Activated T-cell treated with anti-CD3 and anti-CD28 coated beads, Interleukin-2, amount 50 U/mL, for 72 hours (primary cell): Measurements from ENCODE around the gene CLDN8. TPM values are rescaled to one million over a fixed set of nuclear protein-coding genes. Genes with fewer than 3 reads are reported as not detected.

Source experiments
- ATAC-seq, 2 donors: fragments of 150-1000 bp; cut with Tn5 transposase; replicated peaks in 1 of 2; 2 replicates each; pipeline ENCODE4 v1.10.0; 2021; ENCODE audit warnings: moderate library complexity in 2 of 2, mild to moderate bottlenecking in 1 of 2
- DNase-seq, 2 donors: peaks; one replicate each; pipeline ENCODE4 v3.0.0; 2021 to 2022; ENCODE audit warnings: mixed read lengths in 1 of 2
- H3K27ac Mint-ChIP-seq: one replicate; pipeline ENCODE4 v1.8.0; 2022; ENCODE audit warnings: mild to moderate bottlenecking, moderate library complexity, mixed read lengths
- H3K27me3 Mint-ChIP-seq: one replicate; pipeline ENCODE4 v1.8.0; 2022; ENCODE audit warnings: low read depth, mixed read lengths
- H3K36me3 Mint-ChIP-seq, 2 donors: one replicate each; pipeline ENCODE4 v1.8.0; 2022; ENCODE audit warnings: mixed read lengths in 2 of 2, mild to moderate bottlenecking in 1 of 2; ENCODE audit not compliant: insufficient read depth in 2 of 2
- H3K4me1 Mint-ChIP-seq: one replicate; pipeline ENCODE4 v1.8.0; 2022; ENCODE audit warnings: low read depth, mixed read lengths
- H3K4me3 Mint-ChIP-seq, 2 donors: one replicate each; pipeline ENCODE4 v1.8.0; 2022; ENCODE audit warnings: mild to moderate bottlenecking in 2 of 2, mixed read lengths in 2 of 2, moderate library complexity in 2 of 2
- H3K9me3 Mint-ChIP-seq, 2 donors: one replicate each; pipeline ENCODE4 v1.8.0; 2022; ENCODE audit warnings: mixed read lengths in 2 of 2
- total RNA-seq, 2 donors: library from RNA; stranded (reverse); gene quantifications; one replicate each; pipeline ENCODE4 v1.2.3, GENCODE V29; 2022

Gene CLDN8
- not detected for total RNA-seq

DNA sequence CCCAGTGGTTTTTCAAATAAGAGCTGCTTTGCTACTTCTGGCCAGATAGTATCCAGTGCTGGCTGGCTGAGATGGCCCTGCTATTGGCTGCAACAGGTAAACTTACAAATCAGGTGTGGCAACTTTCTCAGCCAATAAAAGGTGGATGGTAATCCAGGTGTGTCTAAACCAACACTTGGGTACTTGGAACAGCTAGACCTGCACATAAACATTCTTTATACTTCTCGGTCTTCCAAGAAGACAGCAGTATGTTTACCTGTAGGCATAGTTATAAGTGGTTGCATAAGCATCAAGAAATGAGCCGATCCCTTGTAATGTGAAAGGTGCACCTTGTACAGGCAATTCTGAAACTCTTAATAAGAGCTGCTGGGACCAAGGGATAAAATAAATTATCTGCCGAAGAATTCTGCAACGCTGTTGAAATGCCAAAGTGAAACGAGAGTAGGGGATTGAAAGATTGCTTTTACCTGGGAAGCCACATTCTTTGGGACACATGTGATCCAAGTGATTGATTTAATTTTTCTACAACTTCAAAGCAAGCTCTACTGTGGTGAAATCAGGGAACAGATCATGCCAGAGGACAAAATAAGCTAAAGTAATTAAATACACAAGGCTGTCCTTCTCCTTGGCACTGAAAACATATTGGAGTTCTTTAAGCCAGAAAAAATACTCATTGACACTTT, at the start of gene CLDN8:
CLDN8 (minus strand) TSS at position 57 of the 683 bp plus-strand sequence. CDS start 172 bp downstream, outside the sequence.
- H3K27ac Mint-ChIP-seq, result no peak within 1 kb of the TSS
- no peaks in the 10 kb centered on the region for H3K27me3 Mint-ChIP-seq
- no peaks in the 10 kb centered on the region for H3K9me3 Mint-ChIP-seq
- no peaks in the 10 kb centered on the region for H3K4me1 Mint-ChIP-seq
- H3K4me3 Mint-ChIP-seq, result no peak within 1 kb of the TSS
- H3K36me3 Mint-ChIP-seq, result no peaks in the 10 kb centered on the region
- no peak for ATAC-seq
- no peak for DNase-seq

DNA sequence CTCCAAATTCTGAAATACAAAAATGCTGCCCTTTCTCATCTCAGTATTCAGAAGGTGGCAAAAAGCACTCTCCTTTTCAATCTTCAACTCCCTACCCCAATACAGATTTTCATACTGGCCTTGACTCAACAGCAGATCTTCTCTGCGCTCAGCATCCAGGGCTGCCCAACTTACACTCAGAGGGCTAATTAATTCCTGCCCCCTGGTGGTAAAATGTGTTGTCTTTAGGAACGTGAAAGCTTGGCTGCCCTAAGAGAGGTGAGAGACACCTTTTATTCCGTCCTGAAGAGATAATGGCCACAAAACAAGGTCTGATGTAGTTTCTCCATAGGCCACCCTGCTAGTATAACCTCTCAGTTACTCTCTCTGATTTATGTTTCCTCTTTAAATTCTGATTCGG, 41.9 kb upstream of the CLDN8 start:
- no peak for ATAC-seq
- Mint-ChIP-seq H3K27me3 (no peaks in the 10 kb centered on the region), H3K4me1 (no peaks in the 10 kb centered on the region), H3K36me3 (no peaks in the 10 kb centered on the region), H3K4me3 (no peak overlapping the region), H3K9me3 (no peaks in the 10 kb centered on the region), H3K27ac (no peak overlapping the region)
- DNase-seq, result no peak

DNA sequence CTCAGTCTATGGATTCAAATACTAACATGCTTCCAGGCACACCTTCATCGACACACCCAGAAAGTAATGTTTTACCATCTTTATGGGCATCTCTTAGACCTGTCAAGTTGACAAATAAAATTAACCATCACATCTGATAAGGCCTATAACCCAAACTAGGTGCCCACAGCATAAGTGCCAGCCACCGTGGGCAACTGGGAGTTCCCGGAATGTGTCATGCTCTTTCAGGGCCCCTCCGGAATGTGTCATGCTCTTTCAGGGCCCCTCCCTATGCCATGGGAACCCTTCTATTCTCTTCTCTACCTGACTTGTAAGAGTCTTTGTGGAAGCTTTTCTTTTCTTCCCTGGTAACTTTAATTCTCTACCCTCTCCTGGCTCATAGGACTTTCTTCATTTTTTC, 40.2 kb upstream of the CLDN8 start:
- H3K36me3 Mint-ChIP-seq, result no peaks in the 10 kb centered on the region

DNA sequence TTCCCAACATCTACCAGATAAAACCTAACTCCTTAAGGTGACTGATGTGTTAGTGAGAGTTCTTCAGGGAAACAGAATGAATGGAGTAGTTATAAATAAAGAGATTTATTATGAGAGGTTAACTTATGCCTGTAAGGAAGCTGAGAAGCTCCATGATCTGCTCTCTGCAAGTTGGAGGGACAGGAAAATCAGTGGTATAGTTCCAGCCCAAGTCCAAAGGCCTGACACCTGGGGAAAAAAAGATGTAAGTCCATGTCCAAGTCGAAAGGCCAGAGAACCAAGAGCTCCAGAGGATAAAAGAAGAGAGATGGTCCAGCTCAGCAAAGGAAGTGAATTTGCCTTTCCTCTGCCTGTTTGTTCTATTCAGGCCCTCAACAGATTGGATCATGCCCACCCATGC, 39.8 kb upstream of the CLDN8 start:
- no peak for DNase-seq
- H3K36me3 Mint-ChIP-seq, result no peaks in the 10 kb centered on the region
- no peaks in the 10 kb centered on the region for H3K9me3 Mint-ChIP-seq
- no peak overlapping the region for H3K4me3 Mint-ChIP-seq
- no peaks in the 10 kb centered on the region for H3K27me3 Mint-ChIP-seq
- ATAC-seq, result no peak
- H3K27ac Mint-ChIP-seq, result no peak overlapping the region
- no peaks in the 10 kb centered on the region for H3K4me1 Mint-ChIP-seq

More for the DNA sequence above, 40.2 kb upstream of the CLDN8 start:
- Mint-ChIP-seq H3K4me3 (no peak overlapping the region), H3K4me1 (no peaks in the 10 kb centered on the region), H3K27me3 (no peaks in the 10 kb centered on the region), H3K27ac (no peak overlapping the region), H3K9me3 (no peaks in the 10 kb centered on the region)
- no peak for DNase-seq
- ATAC-seq, result no peak

DNA sequence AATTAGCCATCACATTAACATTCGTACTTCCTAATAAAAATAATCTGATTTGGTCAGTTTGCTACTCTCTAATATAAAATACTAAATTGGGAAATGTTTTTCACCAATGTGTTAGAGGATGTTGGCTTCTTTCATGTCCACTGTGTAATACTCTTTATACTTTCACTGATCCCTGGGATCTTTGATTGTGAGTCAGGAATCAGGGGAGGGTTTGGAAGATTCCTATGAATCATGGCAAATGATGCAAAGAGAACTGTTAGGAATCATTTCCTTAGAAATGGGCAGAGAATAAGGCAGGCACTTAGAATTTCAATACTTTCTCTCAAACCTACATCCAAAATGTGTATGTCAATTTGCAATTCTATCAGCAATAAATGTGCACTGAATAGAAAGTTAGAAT, 35.9 kb upstream of the CLDN8 start:
- H3K27me3 Mint-ChIP-seq, result no peaks in the 10 kb centered on the region
- no peaks in the 10 kb centered on the region for H3K36me3 Mint-ChIP-seq
- H3K4me3 Mint-ChIP-seq, result no peak overlapping the region
- DNase-seq (no peak), ATAC-seq (no peak)
- no peak overlapping the region for H3K27ac Mint-ChIP-seq
- H3K9me3 Mint-ChIP-seq, result no peaks in the 10 kb centered on the region
- H3K4me1 Mint-ChIP-seq, result no peaks in the 10 kb centered on the region

DNA sequence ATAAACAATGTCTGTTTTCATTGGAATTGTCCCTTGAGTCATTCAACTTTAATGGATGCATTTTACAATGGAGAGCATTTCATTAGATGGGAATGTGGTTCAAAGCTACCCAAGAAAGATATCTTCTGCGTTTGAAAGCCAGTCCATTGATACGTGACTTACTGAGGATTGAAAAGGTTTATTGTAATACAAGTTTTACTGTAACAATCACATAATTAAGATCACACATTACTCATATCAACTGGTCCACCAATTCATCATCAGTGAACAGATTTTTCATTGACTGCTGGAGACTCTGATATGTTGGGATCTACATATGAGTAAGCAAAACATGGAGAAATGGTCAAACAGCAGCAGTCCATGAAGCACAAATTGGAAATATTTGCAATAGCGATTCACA, 34.0 kb upstream of the CLDN8 start:
- no peak overlapping the region for H3K27ac Mint-ChIP-seq
- no peaks in the 10 kb centered on the region for H3K9me3 Mint-ChIP-seq
- DNase-seq (no peak), ATAC-seq (no peak)
- no peak overlapping the region for H3K4me3 Mint-ChIP-seq
- H3K36me3 Mint-ChIP-seq, result no peaks in the 10 kb centered on the region
- H3K4me1 Mint-ChIP-seq, result no peaks in the 10 kb centered on the region
- H3K27me3 Mint-ChIP-seq, result no peaks in the 10 kb centered on the region

DNA sequence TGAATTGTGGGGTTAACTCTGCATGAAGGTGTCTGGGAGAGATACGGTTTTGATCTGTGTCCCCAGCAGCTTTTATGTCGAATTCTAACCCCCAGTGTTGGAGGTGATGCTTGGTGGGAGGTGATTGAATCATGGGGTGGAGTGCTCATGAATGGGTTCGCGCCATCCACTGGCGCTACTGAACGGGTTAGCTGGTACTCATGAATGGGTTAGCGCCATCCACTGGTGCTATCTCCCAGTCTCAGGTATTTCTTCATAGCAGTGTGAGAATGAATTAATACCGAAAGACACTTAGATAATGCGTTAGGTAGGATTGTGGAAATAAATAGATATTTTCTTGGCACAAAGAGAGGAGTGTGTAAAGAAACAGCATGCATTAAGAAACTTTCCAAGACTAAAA, 32.9 kb upstream of the CLDN8 start:
- H3K36me3 Mint-ChIP-seq, result no peaks in the 10 kb centered on the region
- no peak for ATAC-seq
- H3K4me3 Mint-ChIP-seq, result no peak overlapping the region

DNA sequence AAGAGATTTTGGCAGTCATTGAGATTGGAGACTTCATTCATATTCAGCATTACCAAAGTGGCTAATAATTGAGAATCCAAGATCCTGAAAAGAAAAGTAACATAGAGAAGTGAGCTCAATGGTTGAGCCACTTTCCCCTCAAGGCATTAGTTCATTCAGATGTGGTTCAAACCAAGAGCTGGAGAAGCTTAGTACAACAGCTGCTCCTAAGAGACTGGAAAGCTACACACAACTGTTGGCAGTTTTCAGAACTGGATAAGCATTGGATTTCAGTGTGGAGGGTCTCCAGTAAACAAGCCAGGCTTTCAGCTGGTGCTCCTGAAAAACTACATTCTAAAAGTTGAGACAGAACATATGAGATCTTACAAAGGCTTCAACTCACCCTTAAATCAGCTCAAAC, 29.2 kb upstream of the CLDN8 start:
- H3K9me3 Mint-ChIP-seq, result peaks cover 0 to 2% of the 10 kb centered on the region in 2 donors
- no peak overlapping the region for H3K27ac Mint-ChIP-seq
- no peaks in the 10 kb centered on the region for H3K27me3 Mint-ChIP-seq
- H3K4me1 Mint-ChIP-seq, result no peaks in the 10 kb centered on the region
- no peaks in the 10 kb centered on the region for H3K36me3 Mint-ChIP-seq
- DNase-seq (no peak), ATAC-seq (no peak)
- no peak overlapping the region for H3K4me3 Mint-ChIP-seq

More for the DNA sequence above, 32.9 kb upstream of the CLDN8 start:
- Mint-ChIP-seq H3K9me3 (peaks cover 0 to 2% of the 10 kb centered on the region in 2 donors), H3K27ac (no peak overlapping the region), H3K4me1 (no peaks in the 10 kb centered on the region), H3K27me3 (no peaks in the 10 kb centered on the region)
- DNase-seq, result no peak

DNA sequence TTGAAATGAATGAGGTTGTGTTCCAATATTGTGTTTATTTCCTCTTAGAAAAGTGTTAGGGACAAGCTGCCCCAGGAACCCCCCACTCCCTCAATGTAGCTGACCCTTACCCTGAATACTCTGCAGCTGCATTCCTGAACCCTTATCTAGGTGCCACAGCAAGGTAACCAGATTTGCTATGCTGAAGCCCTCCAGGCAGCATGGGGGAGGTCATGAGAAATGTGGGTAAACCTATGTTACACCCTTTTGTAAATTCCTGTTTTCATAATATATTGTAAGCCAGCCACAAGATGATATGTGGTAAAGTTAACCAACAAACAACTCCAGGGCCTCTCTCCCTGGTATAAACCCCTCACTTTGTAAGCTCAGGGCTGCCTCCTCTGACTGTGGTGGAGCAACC, 27.8 kb upstream of the CLDN8 start:
- no peak for DNase-seq
- peaks cover 0 to 2% of the 10 kb centered on the region in 2 donors for H3K9me3 Mint-ChIP-seq
- no peak for ATAC-seq
- no peak overlapping the region for H3K4me3 Mint-ChIP-seq
- no peak overlapping the region for H3K27ac Mint-ChIP-seq
- H3K27me3 Mint-ChIP-seq, result no peaks in the 10 kb centered on the region
- H3K36me3 Mint-ChIP-seq, result no peaks in the 10 kb centered on the region
- no peaks in the 10 kb centered on the region for H3K4me1 Mint-ChIP-seq

DNA sequence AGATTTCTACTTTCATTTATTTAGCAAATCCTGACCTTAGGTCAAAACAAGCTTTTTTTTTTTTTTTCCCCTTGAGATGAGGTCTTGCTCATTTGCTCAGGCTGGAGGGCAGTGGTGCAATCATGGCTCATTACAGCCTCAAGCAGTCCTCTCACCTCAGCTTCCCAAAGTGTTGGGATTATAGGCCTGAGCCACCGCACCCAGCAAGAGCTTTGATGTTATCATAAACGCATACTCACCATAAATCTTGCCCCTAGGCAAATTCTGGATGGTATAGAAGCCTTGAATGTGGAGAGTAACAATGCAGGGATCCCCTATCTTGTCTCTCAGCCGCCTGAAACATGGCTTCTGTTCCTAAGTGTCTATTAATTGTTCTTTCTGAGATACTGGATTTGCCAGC, 24.8 kb upstream of the CLDN8 start:
- DNase-seq, result no peak
- Mint-ChIP-seq H3K9me3 (peaks cover 0 to 2% of the 10 kb centered on the region in 2 donors), H3K36me3 (no peaks in the 10 kb centered on the region), H3K4me1 (no peaks in the 10 kb centered on the region), H3K27ac (no peak overlapping the region), H3K27me3 (no peaks in the 10 kb centered on the region), H3K4me3 (no peak overlapping the region)
- no peak for ATAC-seq

DNA sequence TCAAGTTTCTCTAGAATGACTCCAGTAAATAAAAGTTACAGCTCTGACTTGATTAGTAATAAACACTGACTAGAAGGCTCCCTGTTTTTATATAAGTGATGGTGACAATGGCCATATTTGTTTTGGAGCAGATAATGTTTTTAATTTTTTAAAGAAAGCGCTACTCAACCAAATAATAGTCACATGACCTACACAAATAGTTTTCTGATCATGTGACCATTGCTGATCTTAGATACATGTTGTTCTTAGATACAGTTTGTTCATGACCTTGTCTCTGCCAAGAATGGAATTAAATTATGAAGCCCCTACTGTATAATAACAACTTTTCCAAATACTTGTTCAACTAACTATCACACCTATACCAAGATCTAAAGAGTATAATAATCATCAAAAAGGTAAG, 22.3 kb upstream of the CLDN8 start:
- Mint-ChIP-seq H3K4me1 (no peaks in the 10 kb centered on the region), H3K9me3 (no peaks in the 10 kb centered on the region), H3K4me3 (no peak overlapping the region), H3K27ac (no peak overlapping the region), H3K36me3 (no peaks in the 10 kb centered on the region), H3K27me3 (no peaks in the 10 kb centered on the region)
- no peak for ATAC-seq
- no peak for DNase-seq

DNA sequence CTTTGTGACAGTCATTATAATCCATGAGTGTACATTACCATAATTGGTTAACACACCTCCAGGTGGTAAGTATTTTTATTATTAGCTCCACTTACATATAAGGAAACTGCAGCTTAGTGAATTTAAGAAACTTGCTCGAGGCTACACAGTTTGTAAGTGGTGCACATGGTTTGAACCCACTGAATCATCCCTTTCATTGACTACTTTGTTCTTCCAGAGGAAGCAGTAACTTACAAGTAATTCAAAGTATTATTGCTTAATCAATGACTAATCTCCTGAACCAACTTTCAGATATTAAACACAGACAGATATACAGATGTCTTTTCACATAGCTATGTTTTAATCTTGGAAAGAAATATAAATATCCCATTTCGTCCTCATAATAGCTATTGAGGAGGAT, 18.7 kb upstream of the CLDN8 start:
- ATAC-seq, result no peak
- H3K27ac Mint-ChIP-seq, result no peak overlapping the region

DNA sequence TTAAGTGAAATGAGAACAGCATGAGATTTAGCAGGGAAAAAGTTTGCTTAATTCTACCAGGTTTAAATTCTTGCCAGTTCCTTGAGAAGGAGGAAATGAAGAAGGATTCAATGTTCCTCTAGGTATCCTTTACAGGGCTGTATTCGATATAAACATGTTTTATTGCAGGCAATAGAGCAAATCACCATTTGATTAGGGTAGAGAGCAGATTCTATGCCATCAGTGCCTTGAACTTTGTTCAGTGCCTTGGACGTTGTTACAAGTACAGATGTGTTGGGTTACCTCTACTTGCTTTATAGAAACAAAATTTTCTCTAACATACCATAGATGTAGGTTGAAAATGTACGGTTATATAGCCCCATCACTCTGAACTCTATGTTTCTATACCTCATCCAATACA, 18.2 kb upstream of the CLDN8 start:
- peaks cover 0 to 2% of the 10 kb centered on the region in 2 donors for H3K9me3 Mint-ChIP-seq
- no peak overlapping the region for H3K27ac Mint-ChIP-seq
- H3K36me3 Mint-ChIP-seq, result no peaks in the 10 kb centered on the region
- H3K27me3 Mint-ChIP-seq, result no peaks in the 10 kb centered on the region
- no peak overlapping the region for H3K4me3 Mint-ChIP-seq
- DNase-seq (no peak), ATAC-seq (no peak)
- no peaks in the 10 kb centered on the region for H3K4me1 Mint-ChIP-seq

More for the DNA sequence above, 18.7 kb upstream of the CLDN8 start:
- peaks cover 0 to 2% of the 10 kb centered on the region in 2 donors for H3K9me3 Mint-ChIP-seq
- H3K27me3 Mint-ChIP-seq, result no peaks in the 10 kb centered on the region
- no peak for DNase-seq
- no peaks in the 10 kb centered on the region for H3K36me3 Mint-ChIP-seq
- H3K4me3 Mint-ChIP-seq, result no peak overlapping the region
- no peaks in the 10 kb centered on the region for H3K4me1 Mint-ChIP-seq
